Caco-2 (cell line): ENCODE data around the gene CFAP97. TPM values are rescaled to one million over a fixed set of nuclear protein-coding genes. Genes with fewer than 3 reads are reported as not detected.

ENCODE experiments used
- BruUV-seq: library from RNA; stranded (reverse); fragments of 400-500 nt; replicated peaks from 2 replicates; lab custom pipeline; 2021; lab: Mats Ljungman, UMichigan
- CTCF ChIA-PET: fragments of 300-600 bp; sonication (Branson Sonifier 250); formaldehyde crosslinking; loops from one replicate; lab custom pipeline; 2022; ENCODE audit warnings: antibody characterized with exemption; lab: Charles Lee
- POLR2A ChIA-PET: fragments of 300-600 bp; sonication (Branson Sonifier 250); formaldehyde crosslinking; loops from one replicate; lab custom pipeline; 2022; ENCODE audit warnings: antibody characterized with exemption; lab: Charles Lee
- DNase-seq, 2 experiments: peaks; one replicate each; pipeline versions ENCODE4 v3.0.0 to v3.0.0-alpha.2; 2020 to 2022
- H3K27me3 ChIP-seq: replicated peaks from 2 replicates; pipeline ENCODE4 v1.6.0; 2011; ENCODE audit warnings: low read length; ENCODE audit not compliant: control insufficient read depth, insufficient read depth
- H3K36me3 ChIP-seq: 2 replicates; pipeline ENCODE4 v1.5.1; 2011; ENCODE audit warnings: low read length; ENCODE audit not compliant: control insufficient read depth, insufficient read depth
- H3K4me1 ChIP-seq: fragments of 250-450 bp; sonication (Bioruptor Pico); 2 replicates; pipeline ENCODE4 v1.5.1; 2020; ENCODE audit warnings: mild to moderate bottlenecking
- H3K4me3 ChIP-seq: 2 replicates; pipeline ENCODE4 v1.5.1; 2011; ENCODE audit warnings: low read depth, mild to moderate bottlenecking, control low read depth, low read length
- H3K9me3 ChIP-seq: fragments of 250-450 bp; sonication (Bioruptor Pico); 2 replicates; pipeline ENCODE4 v1.5.1; 2020; ENCODE audit warnings: mild to moderate bottlenecking, moderate library complexity
- H3K27ac Mint-ChIP-seq: one replicate; pipeline ENCODE4 v1.8.0; 2022; ENCODE audit warnings: mixed read lengths; ENCODE audit not compliant: unreplicated experiment
- H3K27me3 Mint-ChIP-seq: one replicate; pipeline ENCODE4 v1.8.0; 2022; ENCODE audit warnings: mixed read lengths; ENCODE audit not compliant: insufficient read depth, unreplicated experiment
- H3K36me3 Mint-ChIP-seq: one replicate; pipeline ENCODE4 v1.8.0; 2022; ENCODE audit warnings: mild to moderate bottlenecking, mixed read lengths; ENCODE audit not compliant: insufficient read depth, unreplicated experiment
- H3K4me1 Mint-ChIP-seq: one replicate; pipeline ENCODE4 v1.8.0; 2022; ENCODE audit warnings: low read depth, mixed read lengths; ENCODE audit not compliant: unreplicated experiment
- H3K4me3 Mint-ChIP-seq: one replicate; pipeline ENCODE4 v1.8.0; 2022; ENCODE audit warnings: mild to moderate bottlenecking, moderate library complexity, mixed read lengths; ENCODE audit not compliant: unreplicated experiment
- H3K9me3 Mint-ChIP-seq: one replicate; pipeline ENCODE4 v1.8.0; 2022; ENCODE audit warnings: mixed read lengths; ENCODE audit not compliant: unreplicated experiment
- intact Hi-C: fragments of 100-400 bp; cut with micrococcal nuclease; formaldehyde crosslinking; loops from one replicate; pipeline ENCODE4 v1.10.0; 2022; ENCODE audit not compliant: unreplicated experiment
- total RNA-seq: library from RNA; stranded (reverse); gene quantifications from 2 replicates; pipeline ENCODE4 v1.2.3, GENCODE V29; 2022
- TF ChIP-seq, protein P1 (sequence below), 2 experiments: fragments of 200-600 bp in 1 of 2; IDR thresholded peaks; 1 replicate in 1 of 2; 2 replicates in 1 of 2; pipeline versions ENCODE4 v1.5.1 to v1.8.0; 2011 to 2022; ENCODE audit warnings: antibody characterized with exemption in 1 of 2, control low read depth in 1 of 2, inconsistent platforms in 1 of 2, low read depth in 1 of 2, low read length in 1 of 2, mild to moderate bottlenecking in 1 of 2, moderate library complexity in 1 of 2; ENCODE audit not compliant: insufficient read depth in 1 of 2, severe bottlenecking in 1 of 2, unreplicated experiment in 1 of 2

The CFAP97 gene
- total RNA-seq, 1 experiment from 2014 or later, result 20.3 TPM

GRCh38 chr4:185142564-185142911 lies 61.3 kb downstream of the CFAP97 start:
- intact Hi-C loops, result loop anchor here (1.0 to 10.0 kb wide), 3 partner anchors 8 to 252 kb away; partner anchors contain the start of genes ANKRD37 and LRP2BP
- H3K27me3 Mint-ChIP-seq, result no peaks in the 10 kb centered on the region
- CTCF ChIA-PET, result interaction anchor here (0.6 to 1.7 kb wide), 3 partner anchors 8 to 176 kb away, joined by 3 to 13 read pairs (median 4); no protein-coding TSS in a partner anchor
- peaks cover 8% of the 10 kb centered on the region; the same call in 1 of the 2 replicates for H3K4me1 ChIP-seq
- H3K4me3 Mint-ChIP-seq, result peak overlapping the region; percentile 88
- TF ChIP-seq, protein P1, sequence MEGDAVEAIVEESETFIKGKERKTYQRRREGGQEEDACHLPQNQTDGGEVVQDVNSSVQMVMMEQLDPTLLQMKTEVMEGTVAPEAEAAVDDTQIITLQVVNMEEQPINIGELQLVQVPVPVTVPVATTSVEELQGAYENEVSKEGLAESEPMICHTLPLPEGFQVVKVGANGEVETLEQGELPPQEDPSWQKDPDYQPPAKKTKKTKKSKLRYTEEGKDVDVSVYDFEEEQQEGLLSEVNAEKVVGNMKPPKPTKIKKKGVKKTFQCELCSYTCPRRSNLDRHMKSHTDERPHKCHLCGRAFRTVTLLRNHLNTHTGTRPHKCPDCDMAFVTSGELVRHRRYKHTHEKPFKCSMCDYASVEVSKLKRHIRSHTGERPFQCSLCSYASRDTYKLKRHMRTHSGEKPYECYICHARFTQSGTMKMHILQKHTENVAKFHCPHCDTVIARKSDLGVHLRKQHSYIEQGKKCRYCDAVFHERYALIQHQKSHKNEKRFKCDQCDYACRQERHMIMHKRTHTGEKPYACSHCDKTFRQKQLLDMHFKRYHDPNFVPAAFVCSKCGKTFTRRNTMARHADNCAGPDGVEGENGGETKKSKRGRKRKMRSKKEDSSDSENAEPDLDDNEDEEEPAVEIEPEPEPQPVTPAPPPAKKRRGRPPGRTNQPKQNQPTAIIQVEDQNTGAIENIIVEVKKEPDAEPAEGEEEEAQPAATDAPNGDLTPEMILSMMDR (IDR thresholded peaks at IDR 0.05; ENCODE audit: insufficient read depth in 1 of 2, low read depth in 1 of 2, low read length in 1 of 2, severe bottlenecking in 1 of 2, unreplicated experiment in 1 of 2), result no peak
- peak overlapping the region; percentile 95 for H3K27ac Mint-ChIP-seq
- peaks cover 26% of the 10 kb centered on the region for H3K36me3 Mint-ChIP-seq
- H3K4me1 Mint-ChIP-seq, result no peaks in the 10 kb centered on the region
- H3K9me3 ChIP-seq, result no peaks in the 10 kb centered on the region
- DNase-seq, result no peak
- H3K4me3 ChIP-seq, result peak overlapping the region; percentile 88
- H3K27me3 ChIP-seq, result no peaks in the 10 kb centered on the region
- POLR2A ChIA-PET, result interaction anchor here (0.6 to 1.8 kb wide), 8 partner anchors 8 to 605 kb away, joined by 3 to 11 read pairs (median 4); partner anchors contain the start of genes ANKRD37, CENPU, LRP2BP and SNX25
- H3K36me3 ChIP-seq, result peaks cover 2% of the 10 kb centered on the region
- no peaks in the 10 kb centered on the region for H3K9me3 Mint-ChIP-seq
- TSS peak; percentile 83 for BruUV-seq

DNA sequence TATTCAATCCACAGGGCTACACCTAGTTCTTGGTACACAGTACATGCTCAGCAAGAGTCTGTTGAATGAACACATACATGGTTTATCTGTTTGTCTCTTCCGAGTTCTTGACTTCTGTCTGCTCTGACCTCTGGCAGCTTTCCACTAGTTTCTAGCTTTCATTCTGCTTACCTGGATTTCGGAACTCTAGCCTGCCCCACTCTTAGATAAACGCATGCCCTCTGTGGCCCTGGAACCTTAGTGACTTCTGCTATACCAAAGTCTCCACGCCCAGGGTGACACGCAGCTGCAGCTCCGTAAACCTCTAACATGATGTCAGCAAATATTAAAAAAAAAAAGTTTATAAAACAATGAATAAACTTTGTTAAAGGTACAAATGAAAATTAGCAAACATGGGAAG lies 62.0 kb downstream of the CFAP97 start:
- no TSS peak for BruUV-seq
- H3K27me3 ChIP-seq, result no peaks in the 10 kb centered on the region
- no peak overlapping the region for H3K4me3 ChIP-seq
- H3K27ac Mint-ChIP-seq, result no peak overlapping the region
- CTCF ChIA-PET, result no interaction called here
- peaks cover 26% of the 10 kb centered on the region for H3K36me3 Mint-ChIP-seq
- intact Hi-C loops, result loop anchor here (1.0 to 10.0 kb wide), 3 partner anchors 7 to 253 kb away; partner anchors contain the start of genes ANKRD37 and LRP2BP
- TF ChIP-seq, protein P1 (IDR thresholded peaks at IDR 0.05; ENCODE audit: insufficient read depth in 1 of 2, low read depth in 1 of 2, low read length in 1 of 2, severe bottlenecking in 1 of 2, unreplicated experiment in 1 of 2), result no peak
- DNase-seq, result no peak
- peaks cover 8% of the 10 kb centered on the region; the same call in 1 of the 2 replicates for H3K4me1 ChIP-seq
- no peaks in the 10 kb centered on the region for H3K9me3 Mint-ChIP-seq
- H3K9me3 ChIP-seq, result no peaks in the 10 kb centered on the region
- no peaks in the 10 kb centered on the region for H3K4me1 Mint-ChIP-seq
- no peaks in the 10 kb centered on the region for H3K27me3 Mint-ChIP-seq
- POLR2A ChIA-PET, result no interaction called here
- peaks cover 2% of the 10 kb centered on the region for H3K36me3 ChIP-seq
- no peak overlapping the region for H3K4me3 Mint-ChIP-seq

DNA sequence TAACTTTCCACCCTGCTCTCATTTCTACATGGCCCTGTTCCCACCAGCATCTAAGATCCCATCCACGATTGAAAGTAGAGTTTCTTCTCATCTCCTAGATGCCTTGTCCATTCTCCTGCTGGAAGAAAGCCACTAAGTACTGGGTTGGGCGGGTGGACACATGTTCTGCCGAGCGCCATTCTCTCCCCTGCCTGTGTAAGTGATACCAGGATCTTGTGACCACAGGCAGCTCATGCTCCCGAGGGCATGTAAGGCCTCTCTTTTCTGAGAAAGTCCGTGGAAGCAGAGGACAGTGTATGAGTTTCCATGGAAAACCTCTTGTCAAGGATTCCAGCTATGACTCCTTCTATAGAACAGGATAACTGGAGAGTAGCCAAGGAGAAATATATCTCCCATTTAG lies 64.1 kb downstream of the CFAP97 start:
- ChIA-PET POLR2A (no interaction called here), CTCF (no interaction called here)
- Mint-ChIP-seq H3K4me3 (no peak overlapping the region), H3K27ac (no peak overlapping the region), H3K36me3 (peaks cover 17% of the 10 kb centered on the region), H3K9me3 (no peaks in the 10 kb centered on the region), H3K27me3 (no peaks in the 10 kb centered on the region), H3K4me1 (no peaks in the 10 kb centered on the region)
- H3K27me3 ChIP-seq, result no peaks in the 10 kb centered on the region
- intact Hi-C loops, result loop anchor here (10.0 kb wide), 1 partner anchor 255 kb away; the partner anchor contains the start of genes ANKRD37 and LRP2BP
- H3K4me1 ChIP-seq, result peaks cover 8% of the 10 kb centered on the region; the same call in 1 of the 2 replicates
- no peak for DNase-seq
- H3K9me3 ChIP-seq, result no peaks in the 10 kb centered on the region
- H3K36me3 ChIP-seq, result no peaks in the 10 kb centered on the region
- TF ChIP-seq, protein P1 (IDR thresholded peaks at IDR 0.05; ENCODE audit: insufficient read depth in 1 of 2, low read depth in 1 of 2, low read length in 1 of 2, severe bottlenecking in 1 of 2, unreplicated experiment in 1 of 2), result no peak
- BruUV-seq, result no TSS peak
- no peak overlapping the region for H3K4me3 ChIP-seq
